Measurements from ENCODE around the gene CCNC. TPM values are rescaled to one million over a fixed set of nuclear protein-coding genes. Genes with fewer than 3 reads are reported as not detected.
"Not testable (repeated sequence)": the region's sequence is repeated elsewhere in the genome, so short reads cannot be mapped to it uniquely, and the experiment has no call there.

CCNC gene
- total RNA-seq, 3 donors from 2014 or later = 32.7 to 52.2 (median 34.2) TPM

GRCh38 chr6:99604166-99605073 lies 36.0 kb upstream of the CCNC start:
- no peak for ATAC-seq
- Histone ChIP-seq H3K9me3 (no peaks in the 10 kb centered on the region), H3K4me3 (no peak overlapping the region), H3K4me1 (ENCODE audit: low read depth) (peaks cover 29% of the 10 kb centered on the region), H3K36me3 (ENCODE audit: low read depth) (no peaks in the 10 kb centered on the region)
- DNase-seq = peak in 1 of 3 donors; percentile 32
- intact Hi-C loops (cut with DNase I, micrococcal nuclease) = no loop called here
- no peak for TF ChIP-seq CTCF (IDR thresholded peaks at IDR 0.05)

- Histone ChIP-seq H3K4me1 (ENCODE audit: low read depth) (peaks cover 29% of the 10 kb centered on the region), H3K4me3 (no peak overlapping the region), H3K9me3 (no peaks in the 10 kb centered on the region), H3K36me3 (ENCODE audit: low read depth) (no peaks in the 10 kb centered on the region)
- ATAC-seq = peak; percentile 56
- no peak for TF ChIP-seq CTCF (IDR thresholded peaks at IDR 0.05)
- peak in 1 of 3 donors; percentile 48 for DNase-seq
- intact Hi-C loops (cut with DNase I, micrococcal nuclease) = no loop called here
These were observed 35.1 kb upstream of the CCNC start for GRCh38 chr6:99603421-99604165.

GRCh38 chr6:99602520-99603420 lies 34.3 kb upstream of the CCNC start:
- no peak overlapping the region for H3K4me3 ChIP-seq
- H3K4me1 ChIP-seq (ENCODE audit: low read depth) = peaks cover 25% of the 10 kb centered on the region
- DNase-seq (peak in 1 of 3 donors; percentile 48), ATAC-seq (peak; percentile 20)
- H3K36me3 ChIP-seq (ENCODE audit: low read depth) = no peaks in the 10 kb centered on the region
- no peak for TF ChIP-seq CTCF (IDR thresholded peaks at IDR 0.05)
- intact Hi-C loops (cut with DNase I, micrococcal nuclease) = no loop called here
- H3K9me3 ChIP-seq = no peaks in the 10 kb centered on the region

- intact Hi-C loops (cut with DNase I, micrococcal nuclease); H3K4me1 ChIP-seq (ENCODE audit: low read depth); H3K9me3 ChIP-seq; H3K4me3 ChIP-seq; DNase-seq; ATAC-seq; H3K36me3 ChIP-seq (ENCODE audit: low read depth): not testable (repeated sequence)
These were observed 26.2 kb upstream of the CCNC start for GRCh38 chr6:99594696-99595095.

- Histone ChIP-seq H3K9me3 (no peaks in the 10 kb centered on the region), H3K4me1 (ENCODE audit: low read depth) (peaks cover 16% of the 10 kb centered on the region), H3K36me3 (ENCODE audit: low read depth) (no peaks in the 10 kb centered on the region), H3K4me3 (no peak overlapping the region)
- DNase-seq (no peak), ATAC-seq (no peak)
- intact Hi-C loops (cut with DNase I, micrococcal nuclease) = no loop called here
- TF ChIP-seq CTCF (IDR thresholded peaks at IDR 0.05) = no peak
These were observed 24.4 kb upstream of the CCNC start for GRCh38 chr6:99592900-99593299.

Data from mucosa of descending colon (tissue), 3 donors.